ENCODE results near the gene MED25.

DNA sequence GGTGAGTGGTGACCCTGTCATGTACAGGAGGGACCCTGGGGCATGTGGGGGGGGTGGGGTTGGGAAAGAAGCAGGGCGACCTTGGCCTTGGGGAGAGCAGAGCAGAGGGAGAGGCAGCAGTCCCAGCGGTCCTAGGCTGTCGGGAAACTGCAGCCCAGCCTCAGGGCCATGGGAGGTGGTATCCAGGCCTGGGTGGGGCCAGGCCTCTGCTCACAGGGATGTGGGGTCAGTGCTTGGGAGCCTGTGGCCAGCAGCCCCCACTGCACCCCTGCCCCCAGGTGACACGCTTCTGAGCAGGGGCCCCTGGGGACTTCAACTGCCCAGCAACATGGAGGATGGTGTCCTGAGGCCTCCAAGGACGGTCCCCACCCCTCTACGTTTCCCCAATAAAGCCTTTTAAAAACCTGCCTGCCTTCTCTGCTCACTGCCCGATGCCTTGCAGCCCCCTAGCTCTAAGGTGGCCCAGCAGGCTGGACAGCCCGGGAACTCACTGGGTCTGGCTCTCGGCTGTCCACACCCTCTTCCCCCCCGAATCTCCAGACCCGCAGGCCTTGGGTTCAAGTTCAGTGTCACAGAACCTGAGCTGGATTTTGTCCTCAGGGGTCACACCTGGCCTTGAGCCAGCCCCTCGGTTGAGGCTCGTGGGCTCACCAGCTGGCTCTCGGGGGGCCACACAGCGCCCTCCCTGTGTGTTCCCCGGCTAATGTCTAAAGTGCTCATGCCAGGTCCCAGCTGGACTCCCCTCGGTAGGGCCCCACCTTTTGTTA lies 42.4 kb downstream of the MED25 start:
- TF ChIP-seq, protein P1, sequence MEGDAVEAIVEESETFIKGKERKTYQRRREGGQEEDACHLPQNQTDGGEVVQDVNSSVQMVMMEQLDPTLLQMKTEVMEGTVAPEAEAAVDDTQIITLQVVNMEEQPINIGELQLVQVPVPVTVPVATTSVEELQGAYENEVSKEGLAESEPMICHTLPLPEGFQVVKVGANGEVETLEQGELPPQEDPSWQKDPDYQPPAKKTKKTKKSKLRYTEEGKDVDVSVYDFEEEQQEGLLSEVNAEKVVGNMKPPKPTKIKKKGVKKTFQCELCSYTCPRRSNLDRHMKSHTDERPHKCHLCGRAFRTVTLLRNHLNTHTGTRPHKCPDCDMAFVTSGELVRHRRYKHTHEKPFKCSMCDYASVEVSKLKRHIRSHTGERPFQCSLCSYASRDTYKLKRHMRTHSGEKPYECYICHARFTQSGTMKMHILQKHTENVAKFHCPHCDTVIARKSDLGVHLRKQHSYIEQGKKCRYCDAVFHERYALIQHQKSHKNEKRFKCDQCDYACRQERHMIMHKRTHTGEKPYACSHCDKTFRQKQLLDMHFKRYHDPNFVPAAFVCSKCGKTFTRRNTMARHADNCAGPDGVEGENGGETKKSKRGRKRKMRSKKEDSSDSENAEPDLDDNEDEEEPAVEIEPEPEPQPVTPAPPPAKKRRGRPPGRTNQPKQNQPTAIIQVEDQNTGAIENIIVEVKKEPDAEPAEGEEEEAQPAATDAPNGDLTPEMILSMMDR (conservative IDR thresholded peaks at IDR 0.05; ENCODE audit: low read depth, low read length) = no peak
- no peak for TF ChIP-seq EZH2phosphoT487 (IDR thresholded peaks at IDR 0.05; ENCODE audit: borderline replicate concordance, low read length)
